Measurements from ENCODE around the gene ANKDD1B. TPM values are rescaled to one million over a fixed set of nuclear protein-coding genes. Genes with fewer than 3 reads are reported as not detected.
A peak's percentile ranks its signal among the peaks of the same experiment; 100 is the strongest.
"Not testable (repeated sequence)": the region's sequence is repeated elsewhere in the genome, so short reads cannot be mapped to it uniquely, and the experiment has no call there.

Gene ANKDD1B
- total and polyA plus RNA-seq, 12 donors = 0.04 to 0.37 (median 0.21) TPM; not detected in 6

DNA sequence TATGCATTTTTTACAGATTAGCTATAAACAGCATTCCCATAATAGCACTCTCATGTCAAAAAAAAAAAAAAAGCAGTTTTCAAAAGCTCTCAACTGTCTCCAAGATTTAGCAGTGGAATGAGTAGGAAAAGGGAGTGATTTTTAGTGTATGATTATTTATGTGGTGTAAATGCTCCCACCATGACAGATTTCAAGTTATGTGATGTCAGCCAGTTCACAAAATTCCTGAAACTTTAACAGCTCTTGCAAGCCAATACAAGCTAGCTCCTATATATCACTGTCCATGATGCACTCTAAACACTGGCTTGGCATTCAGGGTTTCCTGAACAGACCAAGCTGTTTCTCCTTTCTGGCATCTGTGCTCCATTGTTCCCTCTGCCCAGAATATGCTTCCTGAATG is 7.9 kb upstream of the ANKDD1B start:
- Histone ChIP-seq H3K27me3 (no peaks in the 10 kb centered on the region), H3K27ac (no peak overlapping the region), H3K4me1 (peaks cover 0 to 13% (median 0%) of the 10 kb centered on the region in 9 donors), H3K9me3 (no peaks in the 10 kb centered on the region), H3K36me3 (peaks cover 0 to 63% (median 3%) of the 10 kb centered on the region in 9 donors), H3K4me3 (no peak overlapping the region)
- ATAC-seq (no peak), DNase-seq (no peak)
- intact Hi-C loops (cut with DNase I) = no loop called here
- TF ChIP-seq, protein P1, sequence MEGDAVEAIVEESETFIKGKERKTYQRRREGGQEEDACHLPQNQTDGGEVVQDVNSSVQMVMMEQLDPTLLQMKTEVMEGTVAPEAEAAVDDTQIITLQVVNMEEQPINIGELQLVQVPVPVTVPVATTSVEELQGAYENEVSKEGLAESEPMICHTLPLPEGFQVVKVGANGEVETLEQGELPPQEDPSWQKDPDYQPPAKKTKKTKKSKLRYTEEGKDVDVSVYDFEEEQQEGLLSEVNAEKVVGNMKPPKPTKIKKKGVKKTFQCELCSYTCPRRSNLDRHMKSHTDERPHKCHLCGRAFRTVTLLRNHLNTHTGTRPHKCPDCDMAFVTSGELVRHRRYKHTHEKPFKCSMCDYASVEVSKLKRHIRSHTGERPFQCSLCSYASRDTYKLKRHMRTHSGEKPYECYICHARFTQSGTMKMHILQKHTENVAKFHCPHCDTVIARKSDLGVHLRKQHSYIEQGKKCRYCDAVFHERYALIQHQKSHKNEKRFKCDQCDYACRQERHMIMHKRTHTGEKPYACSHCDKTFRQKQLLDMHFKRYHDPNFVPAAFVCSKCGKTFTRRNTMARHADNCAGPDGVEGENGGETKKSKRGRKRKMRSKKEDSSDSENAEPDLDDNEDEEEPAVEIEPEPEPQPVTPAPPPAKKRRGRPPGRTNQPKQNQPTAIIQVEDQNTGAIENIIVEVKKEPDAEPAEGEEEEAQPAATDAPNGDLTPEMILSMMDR (IDR thresholded peaks at IDR 0.05) = no peak

- Histone ChIP-seq H3K27ac (no peak overlapping the region), H3K4me1 (peaks cover 0 to 13% (median 0%) of the 10 kb centered on the region in 9 donors), H3K4me3 (no peak overlapping the region), H3K36me3 (peaks cover 0 to 59% (median 3%) of the 10 kb centered on the region in 9 donors), H3K9me3 (no peaks in the 10 kb centered on the region), H3K27me3 (no peaks in the 10 kb centered on the region)
- WGBS, 2 donors = 43 to 61% methylated on average over 2 of the region's 2 CpGs
- DNase-seq (no peak), ATAC-seq (no peak)
- TF ChIP-seq, protein P1 (IDR thresholded peaks at IDR 0.05) = no peak
- intact Hi-C loops (cut with DNase I) = no loop called here
Measured at GRCh38 chr5:75603821-75604220, 7.4 kb upstream of the ANKDD1B start.

DNA sequence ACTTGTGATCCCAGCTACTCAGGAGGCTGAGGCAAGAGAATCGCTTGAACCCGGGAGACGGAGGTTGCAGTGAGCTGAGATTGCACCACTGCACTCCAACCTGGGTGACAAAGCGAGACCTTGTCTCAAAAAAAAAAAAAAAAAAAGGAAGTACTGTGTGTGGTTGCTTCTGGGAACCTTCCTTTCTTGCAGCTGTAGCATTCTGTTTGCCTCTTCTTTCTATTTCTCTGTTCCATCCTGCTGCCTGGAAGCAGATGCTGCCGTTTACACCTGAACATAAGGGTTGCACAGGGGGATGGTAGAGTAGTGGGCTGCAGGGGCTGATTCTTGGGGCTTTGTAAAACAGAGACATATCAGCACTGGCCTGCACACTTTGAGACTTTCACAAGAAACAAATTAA is 3.9 kb upstream of the ANKDD1B start:
- ATAC-seq; DNase-seq; intact Hi-C loops (cut with DNase I); H3K27ac ChIP-seq; H3K27me3 ChIP-seq; H3K4me3 ChIP-seq; H3K9me3 ChIP-seq: not testable (repeated sequence)
- WGBS, 2 donors = 87 to 89% methylated on average over 5 of the region's 5 CpGs
- H3K4me1 ChIP-seq = peaks cover 0 to 27% (median 11%) of the 10 kb centered on the region in 9 donors
- H3K36me3 ChIP-seq = peaks cover 0 to 23% (median 0%) of the 10 kb centered on the region in 9 donors

DNA sequence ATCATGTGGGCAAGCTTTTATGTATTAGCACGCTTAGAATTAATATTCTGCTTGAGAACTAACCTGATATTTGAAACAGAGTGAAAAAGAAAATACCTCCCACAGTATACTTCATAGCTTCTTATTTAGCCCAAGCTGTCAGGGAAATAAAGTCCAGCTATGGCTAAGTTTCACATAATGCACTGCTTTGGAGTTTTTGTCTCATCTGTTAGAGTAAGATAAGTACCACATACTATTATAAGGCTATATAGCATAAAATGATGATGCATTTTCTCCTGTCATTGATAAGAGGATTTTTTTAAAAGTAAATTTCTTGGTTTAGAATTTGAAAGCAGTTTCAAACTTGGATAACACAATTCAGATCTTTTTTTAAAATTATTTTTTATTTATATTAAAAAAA is 2.4 kb upstream of the ANKDD1B start:
- DNase-seq (no peak), ATAC-seq (no peak)
- TF ChIP-seq, protein P1 (IDR thresholded peaks at IDR 0.05) = no peak
- H3K4me1 ChIP-seq = peaks cover 0 to 18% (median 11%) of the 10 kb centered on the region in 9 donors
- no peaks in the 10 kb centered on the region for H3K9me3 ChIP-seq
- intact Hi-C loops (cut with DNase I) = no loop called here
- H3K4me3 ChIP-seq = no peak overlapping the region
- no peak overlapping the region for H3K27ac ChIP-seq
- WGBS, 2 donors = 97 to 98% methylated on average over 1 of the region's 1 CpG
- H3K27me3 ChIP-seq = peaks cover 0 to 9% (median 0%) of the 10 kb centered on the region in 7 donors
- H3K36me3 ChIP-seq = peaks cover 0 to 9% (median 0%) of the 10 kb centered on the region in 9 donors

DNA sequence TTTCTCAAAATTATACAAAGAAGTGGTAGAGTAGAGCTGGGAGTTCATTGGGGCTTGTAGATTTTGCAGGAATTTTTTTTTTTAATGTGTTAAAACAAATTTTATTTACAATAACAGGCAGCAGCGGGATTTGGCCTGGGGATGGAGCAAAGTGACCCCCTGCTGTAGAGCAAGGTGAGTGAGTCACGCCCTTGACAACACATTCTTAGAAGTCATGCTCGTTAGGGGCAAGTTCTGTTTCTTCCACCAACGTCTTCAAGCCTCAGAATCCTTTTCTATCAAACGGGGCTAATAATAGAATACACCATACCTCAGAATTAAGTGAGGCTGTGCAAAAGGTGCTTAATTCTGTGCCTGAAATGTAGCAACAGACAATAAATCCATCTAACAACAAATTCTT is 1.1 kb upstream of the ANKDD1B start:
- H3K27me3 ChIP-seq = peaks cover 0 to 9% (median 0%) of the 10 kb centered on the region in 7 donors
- WGBS, 2 donors = 86 to 87% methylated on average over 5 of the region's 5 CpGs
- DNase-seq (no peak), ATAC-seq (no peak)
- no peak overlapping the region for H3K27ac ChIP-seq
- no peaks in the 10 kb centered on the region for H3K9me3 ChIP-seq
- intact Hi-C loops (cut with DNase I) = no loop called here
- H3K4me3 ChIP-seq = no peak overlapping the region
- peaks cover 0 to 17% (median 11%) of the 10 kb centered on the region in 9 donors for H3K4me1 ChIP-seq
- H3K36me3 ChIP-seq = no peaks in the 10 kb centered on the region
- TF ChIP-seq, protein P1 (IDR thresholded peaks at IDR 0.05) = no peak

GRCh38 chr5:75610859-75611310 is 368 bp upstream of the ANKDD1B start:
- ATAC-seq = peak in 1 of 8 donors; percentile 35
- WGBS, 2 donors = 11 to 28% methylated on average over 11 of the region's 11 CpGs
- H3K27me3 ChIP-seq; H3K36me3 ChIP-seq; DNase-seq; intact Hi-C loops (cut with DNase I); H3K27ac ChIP-seq; H3K9me3 ChIP-seq: not testable (repeated sequence)
- H3K4me3 ChIP-seq = peak overlapping the region; percentile 33 to 69 (median 55)
- peaks cover 0 to 17% (median 11%) of the 10 kb centered on the region in 9 donors for H3K4me1 ChIP-seq
